CD4-positive, alpha-beta T cell treated with Interleukin-6 at 100 ng/mL for 8 hours (primary cell): ENCODE data around the gene PGAP1.

ENCODE experiments used
- DNase-seq: peaks from one replicate; pipeline ENCODE4 v3.0.0-alpha.2; 2020; ENCODE audit warnings: mixed read lengths, low spot score

The PGAP1 gene

GRCh38 chr2:196891136-196891535, 35.4 kb downstream of the PGAP1 start:
- DNase-seq: no peak

DNA sequence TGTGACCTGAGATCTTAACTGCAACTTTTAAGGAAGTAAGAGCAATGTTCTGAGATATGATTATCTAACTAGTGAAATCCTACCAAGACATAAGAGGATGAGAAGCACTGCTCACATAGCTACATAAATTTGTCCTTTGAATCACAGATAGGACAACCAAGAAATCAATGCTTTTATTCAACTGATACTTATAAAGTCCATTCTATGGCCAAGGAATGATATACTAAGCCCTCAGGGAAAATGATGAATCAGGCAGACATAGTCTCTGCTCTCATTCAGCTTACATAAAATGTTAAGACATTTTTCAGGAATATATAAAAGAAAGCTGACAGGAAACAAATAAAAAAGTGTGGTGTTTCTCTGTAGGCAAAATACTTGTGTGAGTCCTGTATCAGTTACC, 39.1 kb downstream of the PGAP1 start:
- no peak for DNase-seq

DNA sequence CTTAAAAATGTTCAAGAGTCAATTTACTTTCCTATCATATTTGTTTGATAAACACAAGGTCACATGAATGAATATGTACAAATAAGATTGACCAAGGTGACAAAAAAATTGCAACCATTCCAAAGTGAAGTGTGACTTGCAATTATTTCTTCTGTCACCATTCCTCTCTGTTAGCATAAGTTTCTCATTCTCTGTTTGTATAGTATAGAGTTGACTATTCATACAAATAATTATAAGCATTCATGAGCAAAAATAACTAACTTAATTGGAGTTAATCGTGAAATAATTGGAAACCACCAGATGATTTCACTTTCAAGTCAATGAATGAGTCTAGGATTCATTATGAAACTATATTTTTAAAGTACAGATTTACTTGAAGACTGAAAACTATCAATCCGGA, 42.1 kb downstream of the PGAP1 start:
- no peak for DNase-seq

DNA sequence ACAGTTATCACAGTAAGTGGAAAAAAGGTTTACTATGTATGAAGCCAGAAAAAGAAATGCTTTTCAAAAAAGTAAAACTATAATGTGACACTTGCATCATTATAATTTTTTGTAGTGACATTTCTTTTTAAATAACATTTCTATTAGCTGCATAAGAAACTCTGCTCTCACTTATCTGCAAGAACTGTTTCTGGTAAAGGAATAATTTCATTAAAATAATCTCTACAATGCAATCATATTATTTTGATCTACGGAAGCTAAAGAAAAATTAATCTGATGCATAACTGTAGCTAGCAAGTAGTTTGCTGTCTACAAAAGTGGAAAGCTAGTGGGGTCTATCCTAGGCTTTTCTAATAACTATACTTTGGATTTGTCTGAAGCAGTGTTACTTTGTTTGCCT, 50.1 kb downstream of the PGAP1 start:
- DNase-seq: no peak

DNA sequence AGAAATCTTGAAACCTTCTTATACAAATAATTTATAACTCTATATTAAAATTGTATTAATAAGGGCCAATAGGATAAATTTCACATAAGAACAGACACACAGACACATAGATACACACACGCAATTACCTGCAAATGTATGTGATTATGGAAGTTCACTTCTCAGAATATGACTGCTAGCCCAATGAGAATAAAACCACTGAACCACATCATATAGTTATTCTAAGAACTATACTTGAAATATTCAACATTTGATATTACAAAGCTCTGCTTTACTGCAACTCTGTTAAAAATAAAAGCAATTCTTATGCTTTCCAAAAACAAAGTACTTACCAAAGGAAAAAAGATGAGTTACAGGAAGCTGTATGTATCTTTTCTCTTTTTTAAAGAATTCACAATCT, 51.1 kb downstream of the PGAP1 start:
- no peak for DNase-seq

- no peak for DNase-seq
These were observed 53.0 kb downstream of the PGAP1 start for GRCh38 chr2:196873511-196873910.

DNA sequence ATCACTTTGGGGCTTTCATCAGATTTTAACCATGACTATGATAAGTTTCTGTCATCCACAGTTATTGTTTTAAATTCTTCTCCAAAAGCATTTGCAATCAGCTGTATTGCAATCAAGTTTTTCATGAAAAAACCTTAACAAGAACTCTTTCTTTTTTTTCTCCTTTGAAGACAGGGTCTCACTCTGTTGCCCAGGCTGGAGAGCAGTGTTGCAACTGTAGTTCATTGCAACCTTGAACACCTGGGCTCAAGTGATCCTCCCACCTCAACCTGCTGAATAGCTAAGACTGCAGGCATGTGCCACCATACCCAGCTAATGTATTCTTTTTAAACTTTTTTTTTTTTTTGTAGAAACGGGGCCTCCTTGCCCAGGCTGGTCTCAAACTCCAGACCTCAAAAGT, 71.9 kb downstream of the PGAP1 start:
- no peak for DNase-seq

DNA sequence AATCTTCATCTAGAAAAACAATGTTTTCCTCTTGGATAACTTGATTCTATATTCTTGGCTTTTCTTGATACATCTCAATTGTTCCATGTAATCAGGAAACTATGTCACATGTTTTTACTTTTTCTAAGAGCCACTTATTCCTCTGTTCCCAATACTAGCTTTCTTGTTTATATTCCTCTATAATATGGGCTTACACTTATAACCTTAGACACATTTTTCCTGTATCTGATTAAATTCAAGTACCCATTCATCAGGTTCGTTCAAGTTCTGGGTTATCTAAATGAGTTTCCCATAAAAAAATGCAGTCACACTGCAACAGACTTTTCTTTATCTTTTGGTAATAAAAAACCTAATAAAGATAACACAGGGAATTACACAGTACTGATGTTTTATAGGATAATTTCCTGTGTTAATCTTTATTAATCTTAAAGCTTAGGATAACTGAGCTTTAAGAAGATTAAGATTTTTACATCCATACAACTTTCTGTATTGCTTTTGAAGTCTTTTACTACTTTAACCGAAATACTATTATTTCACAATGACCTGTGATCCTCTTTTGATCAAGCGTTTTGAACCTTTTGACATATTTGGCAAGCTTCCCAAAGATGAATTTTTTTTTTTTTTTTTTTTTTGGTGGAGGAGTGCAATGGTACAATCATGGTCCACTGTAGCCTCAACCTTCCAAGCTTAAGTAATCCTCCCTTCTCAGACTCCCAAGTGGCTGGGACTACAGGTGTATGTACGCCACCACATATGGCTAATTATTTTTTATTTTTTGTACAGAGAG, 73.0 kb downstream of the PGAP1 start:
- no peak for DNase-seq

DNA sequence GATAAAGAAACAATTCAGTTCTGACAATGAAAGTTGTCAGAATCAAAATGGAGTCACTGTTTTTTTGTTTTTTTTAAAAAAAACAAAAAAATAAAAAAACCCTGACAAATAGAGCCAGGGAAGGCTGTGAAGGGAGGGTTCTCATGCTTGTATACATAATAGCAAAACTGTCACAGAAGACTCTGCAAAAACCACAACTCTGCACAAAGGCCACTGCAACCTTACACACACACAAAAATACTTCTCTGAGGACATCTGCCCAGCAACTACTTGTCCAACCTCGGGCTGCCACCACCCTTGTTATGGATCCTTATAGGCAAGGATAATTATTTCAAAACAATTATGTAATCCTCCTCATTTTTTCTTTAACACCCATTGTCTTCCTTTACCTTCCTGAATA, 75.4 kb downstream of the PGAP1 start:
- DNase-seq: no peak

- no peak for DNase-seq
These were observed 76.6 kb downstream of the PGAP1 start for GRCh38 chr2:196849895-196850294.

DNA sequence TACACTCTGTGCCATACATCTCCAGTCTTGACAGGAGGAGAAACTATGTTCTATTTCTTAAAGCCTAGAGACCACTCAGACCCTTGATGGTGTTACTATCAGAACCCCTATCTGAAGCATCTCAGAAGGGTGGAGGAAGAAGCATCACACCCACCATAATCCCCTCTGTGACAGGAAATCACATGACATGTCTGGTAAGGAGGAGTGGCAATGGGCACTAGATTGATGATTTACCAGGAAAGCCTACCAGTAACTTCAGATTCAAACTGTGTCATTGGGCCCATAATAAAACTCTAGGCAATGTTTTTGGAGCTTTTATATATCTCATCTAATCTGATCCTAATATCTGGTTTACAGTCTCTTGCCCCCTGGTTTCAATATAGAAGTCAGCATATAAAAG, 80.2 kb downstream of the PGAP1 start:
- no peak for DNase-seq

DNA sequence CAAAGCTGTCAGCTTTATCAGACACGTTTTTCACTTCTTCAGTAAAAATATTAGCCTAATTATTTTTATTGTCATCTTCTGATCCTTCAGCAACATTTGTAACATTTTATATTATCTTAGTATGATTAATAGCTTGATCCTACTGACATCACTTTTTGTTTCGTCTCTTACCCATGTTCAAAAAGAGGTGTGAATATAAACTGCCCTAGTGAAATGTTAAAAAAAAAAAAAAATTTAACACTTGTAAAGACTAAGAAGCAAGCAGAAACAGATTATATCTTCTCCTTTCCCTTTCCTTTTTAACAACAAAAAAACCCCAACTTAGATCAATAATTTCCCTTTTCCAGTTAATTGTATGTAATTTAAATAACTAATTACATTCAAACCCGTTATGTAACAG, 81.1 kb downstream of the PGAP1 start:
- DNase-seq: no peak

GRCh38 chr2:196840171-196840570, 86.3 kb downstream of the PGAP1 start:
- DNase-seq: no peak

- no peak for DNase-seq
These were observed 86.9 kb downstream of the PGAP1 start for GRCh38 chr2:196839574-196839973.

GRCh38 chr2:196836440-196836839, 90.1 kb downstream of the PGAP1 start:
- no peak for DNase-seq

- no peak for DNase-seq
These were observed 95.8 kb downstream of the PGAP1 start for GRCh38 chr2:196830701-196831100.

DNA sequence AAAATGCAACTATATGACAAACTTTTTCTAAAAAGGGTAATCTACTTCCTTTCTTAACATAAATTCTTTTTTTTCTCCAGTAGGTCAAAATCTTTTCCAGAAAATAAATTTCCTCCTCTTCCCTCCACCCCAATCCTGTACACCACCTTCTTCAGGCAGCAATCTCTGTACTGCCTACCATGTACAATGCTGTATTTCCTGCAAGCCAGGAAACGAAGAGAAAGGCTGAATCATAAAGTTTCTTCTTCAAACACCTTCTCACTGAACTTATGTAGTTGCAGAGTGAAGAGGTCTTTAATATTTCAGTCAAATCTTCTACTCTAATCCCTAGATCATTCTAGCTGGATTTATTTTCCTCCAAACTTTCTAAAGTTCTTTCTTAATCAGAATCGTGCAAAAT, 99.2 kb downstream of the PGAP1 start:
- no peak for DNase-seq

GRCh38 chr2:196823750-196824522, 102.6 kb downstream of the PGAP1 start:
- no peak for DNase-seq

DNA sequence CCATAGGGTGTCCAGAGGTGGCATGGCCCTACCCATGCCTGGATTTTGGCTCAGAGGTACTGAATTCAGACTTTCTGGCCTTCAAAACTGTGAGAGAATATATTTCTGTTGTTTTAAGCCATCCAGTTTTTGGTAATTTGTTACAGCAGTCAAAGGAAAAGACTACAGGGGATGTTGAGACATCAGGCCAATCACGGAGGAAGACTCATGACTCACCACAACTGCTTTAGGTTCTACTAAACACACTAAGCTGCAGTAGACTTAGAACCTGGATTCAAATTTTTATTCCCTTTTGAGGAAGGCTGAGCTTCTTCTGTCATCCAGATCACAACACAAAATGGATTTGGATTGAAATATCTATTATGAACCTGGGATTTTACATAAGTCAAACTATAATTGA, 105.3 kb downstream of the PGAP1 start:
- DNase-seq: no peak

- DNase-seq: no peak
These were observed 117.2 kb downstream of the PGAP1 start, which contains the start of gene C2orf66 for GRCh38 chr2:196809260-196809659. TSS of gene C2orf66 (minus strand) at chr2:196809355. CDS start at chr2:196809336, 19 bp downstream.

DNA sequence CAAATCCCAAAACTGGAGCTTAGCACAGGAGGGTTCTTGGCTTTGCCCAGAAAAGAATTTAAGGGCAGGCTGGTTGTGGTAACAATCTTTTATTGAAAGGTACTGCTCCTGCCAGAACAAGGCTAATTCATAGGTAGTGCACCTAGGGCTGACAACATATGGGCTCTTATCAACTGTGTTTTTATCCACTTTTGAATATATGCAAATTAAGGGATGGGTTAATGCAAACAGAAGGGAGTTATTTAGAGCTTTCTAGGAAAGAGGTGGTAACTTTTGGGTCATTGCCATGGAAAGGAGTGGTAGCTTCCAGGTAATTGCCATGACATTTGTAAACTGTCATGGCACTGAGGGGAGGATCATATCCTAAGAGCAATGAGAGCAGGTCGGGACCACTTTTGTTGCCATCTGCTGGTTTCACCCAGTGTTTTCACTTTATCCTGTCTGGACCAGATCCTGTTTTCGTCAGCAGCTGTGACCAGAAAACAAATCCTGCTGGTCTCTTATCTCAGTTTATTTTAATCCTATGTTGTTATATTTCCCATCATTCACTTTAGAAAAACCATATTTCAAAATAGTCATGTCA, 118.3 kb downstream of the PGAP1 start:
- DNase-seq: no peak

GRCh38 chr2:196804381-196804780, 122.1 kb downstream of the PGAP1 start:
- no peak for DNase-seq

DNA sequence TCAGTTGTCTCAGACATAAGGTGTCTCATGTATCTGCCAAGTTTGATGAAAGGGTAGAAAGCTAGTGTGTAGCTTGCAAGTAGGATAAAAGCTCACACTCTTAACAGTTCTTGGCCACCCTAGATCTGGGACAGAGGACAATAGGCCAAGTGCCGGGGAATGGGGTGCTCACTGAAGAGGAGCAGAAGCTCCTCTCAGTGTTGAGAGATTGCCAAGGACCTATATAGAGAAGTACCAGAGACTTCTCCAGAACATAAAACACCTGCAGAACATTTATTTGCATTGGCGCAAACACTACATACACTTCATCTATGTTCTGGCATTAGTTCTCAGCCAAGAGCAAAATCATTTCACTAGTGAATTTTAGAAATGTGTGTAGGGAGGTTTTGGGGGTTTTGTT, 124.1 kb downstream of the PGAP1 start:
- no peak for DNase-seq
